WTC11 (cell line): ENCODE measurements around the gene SUSD1.

Source experiments
- CTCF ChIP-seq: fragments of 200-600 bp; IDR thresholded peaks from 2 replicates; pipeline ENCODE4 v1.8.0; 2022; ENCODE audit warnings: antibody characterized with exemption
- ESRRA ChIP-seq: sonication (generic); formaldehyde crosslinking; IDR thresholded peaks from 2 replicates; pipeline ENCODE4 v1.8.1; 2022; ENCODE audit warnings: mild to moderate bottlenecking, missing genetic modification reagents, borderline replicate concordance
- FOXP4 ChIP-seq: sonication (generic); formaldehyde crosslinking; IDR thresholded peaks from 2 replicates; pipeline ENCODE4 v1.8.0; 2022; ENCODE audit warnings: mild to moderate bottlenecking, missing genetic modification reagents
- HMGXB4 ChIP-seq: sonication (generic); formaldehyde crosslinking; IDR thresholded peaks from 2 replicates; pipeline ENCODE4 v1.8.1; 2023; ENCODE audit warnings: mild to moderate bottlenecking, moderate library complexity, missing genetic modification reagents
- JUN ChIP-seq: sonication (generic); formaldehyde crosslinking; IDR thresholded peaks from 2 replicates; pipeline ENCODE4 v1.8.0; 2023; ENCODE audit warnings: mild to moderate bottlenecking, missing genetic modification reagents
- NFYB ChIP-seq: sonication (generic); formaldehyde crosslinking; conservative IDR thresholded peaks from 2 replicates; pipeline ENCODE4 v1.8.0; 2022; ENCODE audit warnings: low read depth, missing genetic modification reagents
- NR1H2 ChIP-seq: sonication (generic); formaldehyde crosslinking; IDR thresholded peaks from 2 replicates; pipeline ENCODE4 v1.9.0; 2021; ENCODE audit warnings: mild to moderate bottlenecking, moderate library complexity, missing genetic modification reagents
- SMAD3 ChIP-seq: sonication (generic); formaldehyde crosslinking; IDR thresholded peaks from 2 replicates; pipeline ENCODE4 v1.8.0; 2022; ENCODE audit warnings: missing genetic modification reagents, mild to moderate bottlenecking, borderline replicate concordance
- ZNF121 ChIP-seq: sonication (generic); formaldehyde crosslinking; IDR thresholded peaks from 2 replicates; pipeline ENCODE4 v1.8.0; 2023; ENCODE audit warnings: missing genetic modification reagents
- ZNF138 ChIP-seq: sonication (generic); formaldehyde crosslinking; conservative IDR thresholded peaks from 2 replicates; pipeline ENCODE4 v1.8.1; 2022; ENCODE audit warnings: mild to moderate bottlenecking, moderate library complexity, missing genetic modification reagents
- TF ChIP-seq, protein P1 (sequence below): sonication (generic); formaldehyde crosslinking; IDR thresholded peaks from 2 replicates; pipeline ENCODE4 v1.8.1; 2023; ENCODE audit warnings: mild to moderate bottlenecking, missing genetic modification reagents

DNA sequence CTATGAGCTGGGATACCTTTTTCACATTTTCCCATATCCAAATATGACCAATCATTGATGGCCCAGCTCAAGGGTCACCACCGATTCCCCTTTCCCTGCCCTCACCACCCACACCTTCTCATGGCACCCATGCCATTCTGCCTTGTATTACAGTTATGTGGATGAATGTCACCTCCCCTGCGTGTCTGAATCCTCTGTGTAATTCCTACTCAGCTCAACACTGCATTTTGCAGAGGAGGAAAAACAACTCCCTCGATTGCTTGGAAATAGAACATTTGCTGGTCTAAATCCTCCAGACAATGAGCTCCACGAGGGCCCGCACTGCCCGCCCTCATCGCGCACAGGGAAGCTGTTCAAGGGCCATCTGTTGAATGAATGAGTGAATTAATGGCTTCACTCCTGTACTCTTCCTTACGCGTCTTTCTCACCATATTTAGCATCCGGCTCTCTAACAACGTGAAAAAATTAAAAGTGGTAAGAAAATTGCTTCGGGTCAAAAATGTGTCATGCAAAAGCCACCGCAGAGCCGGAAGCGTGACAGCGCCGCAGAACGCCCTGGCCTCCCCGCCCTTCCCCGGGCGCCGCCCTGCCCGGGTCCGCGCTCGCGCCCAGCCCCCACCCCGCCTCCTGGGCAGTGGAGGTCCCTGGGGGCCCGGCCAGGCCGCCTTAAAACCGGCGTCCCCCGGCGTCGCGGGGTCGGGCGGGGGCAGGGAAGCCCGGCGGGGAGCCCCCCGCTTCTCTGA is 704 bp downstream of the SUSD1 start:
- TF ChIP-seq ZNF138 (CRISPR knock-in tag) (no peak), ESRRA (no peak), CTCF (no peak), FOXP4 (no peak), NFYB (CRISPR knock-in tag) (no peak), JUN (CRISPR knock-in tag) (no peak), NR1H2 (no peak), SMAD3 (no peak), HMGXB4 (CRISPR knock-in tag) (no peak), ZNF121 (CRISPR knock-in tag) (no peak)
- TF ChIP-seq, protein P1, sequence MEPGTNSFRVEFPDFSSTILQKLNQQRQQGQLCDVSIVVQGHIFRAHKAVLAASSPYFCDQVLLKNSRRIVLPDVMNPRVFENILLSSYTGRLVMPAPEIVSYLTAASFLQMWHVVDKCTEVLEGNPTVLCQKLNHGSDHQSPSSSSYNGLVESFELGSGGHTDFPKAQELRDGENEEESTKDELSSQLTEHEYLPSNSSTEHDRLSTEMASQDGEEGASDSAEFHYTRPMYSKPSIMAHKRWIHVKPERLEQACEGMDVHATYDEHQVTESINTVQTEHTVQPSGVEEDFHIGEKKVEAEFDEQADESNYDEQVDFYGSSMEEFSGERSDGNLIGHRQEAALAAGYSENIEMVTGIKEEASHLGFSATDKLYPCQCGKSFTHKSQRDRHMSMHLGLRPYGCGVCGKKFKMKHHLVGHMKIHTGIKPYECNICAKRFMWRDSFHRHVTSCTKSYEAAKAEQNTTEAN (CRISPR knock-in tag): no peak
